GM21786 (cell line): ENCODE measurements around the gene PDXK.
"Not testable (repeated sequence)": the region's sequence is repeated elsewhere in the genome, so short reads cannot be mapped to it uniquely, and the experiment has no call there.

Experiments
- ATAC-seq: cut with Tn5 transposase; IDR thresholded peaks from one replicate; pipeline ENCODE4 v1.9.1; 2021; ENCODE audit not compliant: unreplicated experiment

Gene PDXK

GRCh38 chr21:43718872-43719747 is at the start of gene PDXK:
Gene PDXK, plus strand, starts transcription at chr21:43719129. Its CDS starts 166 bp downstream, at chr21:43719295.
- ATAC-seq, result peak; percentile 48

- ATAC-seq, result no peak
These were observed 48.9 kb upstream of the PDXK start for GRCh38 chr21:43669828-43670605.

- no peak for ATAC-seq
These were observed 43.1 kb upstream of the PDXK start for GRCh38 chr21:43675871-43676270.

- no peak for ATAC-seq
These were observed 42.5 kb upstream of the PDXK start for GRCh38 chr21:43676391-43676790.

- no peak for ATAC-seq
These were observed 39.0 kb upstream of the PDXK start for GRCh38 chr21:43679951-43680350.

- ATAC-seq, result not testable (repeated sequence)
These were observed 38.5 kb upstream of the PDXK start for GRCh38 chr21:43680421-43680820.

GRCh38 chr21:43681650-43682049 is 37.3 kb upstream of the PDXK start:
- ATAC-seq, result no peak

- no peak for ATAC-seq
These were observed 34.5 kb upstream of the PDXK start for GRCh38 chr21:43684424-43684823.

- ATAC-seq, result no peak
These were observed 31.9 kb upstream of the PDXK start for GRCh38 chr21:43686811-43687565.

- no peak for ATAC-seq
These were observed 31.1 kb upstream of the PDXK start for GRCh38 chr21:43687566-43688399.

GRCh38 chr21:43688906-43689305 is 30.0 kb upstream of the PDXK start:
- ATAC-seq, result no peak

- ATAC-seq, result no peak
These were observed 29.2 kb upstream of the PDXK start for GRCh38 chr21:43689556-43690337.

GRCh38 chr21:43690346-43690745 is 28.6 kb upstream of the PDXK start:
- ATAC-seq, result no peak

GRCh38 chr21:43691086-43691795 is 27.7 kb upstream of the PDXK start:
- ATAC-seq, result no peak

- ATAC-seq, result no peak
These were observed 27.1 kb upstream of the PDXK start for GRCh38 chr21:43691801-43692200.

GRCh38 chr21:43692949-43693348 is 26.0 kb upstream of the PDXK start:
- no peak for ATAC-seq

- no peak for ATAC-seq
These were observed 24.9 kb upstream of the PDXK start for GRCh38 chr21:43693981-43694380.

GRCh38 chr21:43694437-43695079 is 24.4 kb upstream of the PDXK start:
- ATAC-seq, result no peak

- no peak for ATAC-seq
These were observed 22.7 kb upstream of the PDXK start for GRCh38 chr21:43696214-43696613.
